ENCODE measurements around the gene KIFAP3.
"Not testable (repeated sequence)": the region's sequence is repeated elsewhere in the genome, so short reads cannot be mapped to it uniquely, and the experiment has no call there.

KIFAP3 gene

DNA sequence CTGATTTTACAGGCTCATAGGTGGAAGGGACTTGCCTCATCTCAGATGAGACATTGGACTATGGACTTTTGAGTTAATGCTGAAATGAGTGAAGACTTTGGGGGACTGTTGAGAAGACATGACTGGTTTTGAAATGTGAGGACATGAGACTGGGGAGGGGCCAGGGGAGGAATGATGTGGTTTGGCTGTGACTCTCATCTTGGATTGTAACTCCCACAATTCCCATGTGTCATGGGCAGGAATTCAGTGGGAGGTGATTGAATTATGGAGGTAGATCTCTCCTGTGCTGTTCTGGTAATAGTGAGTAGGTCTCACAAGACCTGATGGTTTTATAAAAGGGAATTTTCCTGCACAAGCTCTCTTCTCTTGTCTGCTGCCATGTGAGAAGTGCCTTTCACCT, 201.6 kb downstream of the KIFAP3 start:
- no peak for TF ChIP-seq ZFX (IDR thresholded peaks at IDR 0.05; ENCODE audit: borderline replicate concordance)
- TF ChIP-seq, protein P1, sequence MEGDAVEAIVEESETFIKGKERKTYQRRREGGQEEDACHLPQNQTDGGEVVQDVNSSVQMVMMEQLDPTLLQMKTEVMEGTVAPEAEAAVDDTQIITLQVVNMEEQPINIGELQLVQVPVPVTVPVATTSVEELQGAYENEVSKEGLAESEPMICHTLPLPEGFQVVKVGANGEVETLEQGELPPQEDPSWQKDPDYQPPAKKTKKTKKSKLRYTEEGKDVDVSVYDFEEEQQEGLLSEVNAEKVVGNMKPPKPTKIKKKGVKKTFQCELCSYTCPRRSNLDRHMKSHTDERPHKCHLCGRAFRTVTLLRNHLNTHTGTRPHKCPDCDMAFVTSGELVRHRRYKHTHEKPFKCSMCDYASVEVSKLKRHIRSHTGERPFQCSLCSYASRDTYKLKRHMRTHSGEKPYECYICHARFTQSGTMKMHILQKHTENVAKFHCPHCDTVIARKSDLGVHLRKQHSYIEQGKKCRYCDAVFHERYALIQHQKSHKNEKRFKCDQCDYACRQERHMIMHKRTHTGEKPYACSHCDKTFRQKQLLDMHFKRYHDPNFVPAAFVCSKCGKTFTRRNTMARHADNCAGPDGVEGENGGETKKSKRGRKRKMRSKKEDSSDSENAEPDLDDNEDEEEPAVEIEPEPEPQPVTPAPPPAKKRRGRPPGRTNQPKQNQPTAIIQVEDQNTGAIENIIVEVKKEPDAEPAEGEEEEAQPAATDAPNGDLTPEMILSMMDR (IDR thresholded peaks at IDR 0.05), result no peak
- H3K27ac ChIP-seq, result no peak overlapping the region

DNA sequence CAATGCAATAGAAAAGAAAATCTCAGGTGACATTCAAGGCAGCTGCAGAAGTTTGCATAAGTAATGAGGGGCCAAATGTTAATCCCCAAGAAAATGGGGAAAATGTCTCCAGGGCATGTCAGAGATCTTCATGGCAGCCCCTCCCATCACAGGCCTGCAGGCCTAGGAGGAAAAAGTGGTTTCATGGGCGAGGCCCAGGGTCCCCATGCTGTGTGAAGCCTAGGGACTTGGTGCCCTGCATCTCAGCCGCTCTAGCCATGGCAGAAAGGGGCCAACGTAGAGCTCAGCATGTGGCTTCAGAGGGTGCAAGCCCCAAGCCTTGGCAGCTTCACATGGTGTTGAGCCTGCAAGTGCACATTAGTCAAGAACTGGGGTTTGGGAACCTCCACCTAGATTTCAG, 202.5 kb downstream of the KIFAP3 start:
- not testable (repeated sequence) for H3K27ac ChIP-seq
